SK-N-SH treated with all-trans-retinoic acid at 6 μM for 48 hours (cell line): ENCODE results near the gene ANO3.

Experiments used
- ARNTL ChIP-seq: fragments of 450-650 bp; formaldehyde crosslinking; IDR thresholded peaks from 2 replicates; pipeline ENCODE4 v1.5.0; 2020; ENCODE audit warnings: low read depth, mild to moderate bottlenecking, moderate library complexity, borderline replicate concordance
- BACH2 ChIP-seq: fragments of 250-450 bp; sonication (Bioruptor Pico); IDR thresholded peaks from 2 replicates; pipeline ENCODE4 v1.9.0; 2021; ENCODE audit warnings: mild to moderate bottlenecking, borderline replicate concordance
- PPARA ChIP-seq: fragments of 250-450 bp; sonication (Bioruptor Pico); IDR thresholded peaks from 2 replicates; pipeline ENCODE4 v1.5.0; 2020; ENCODE audit warnings: mild to moderate bottlenecking, borderline replicate concordance
- RARB ChIP-seq: fragments of 250-450 bp; sonication (Bioruptor Pico); IDR thresholded peaks from 2 replicates; pipeline ENCODE4 v1.8.0; 2021; ENCODE audit warnings: mild to moderate bottlenecking, moderate library complexity
- TCF4 ChIP-seq: fragments of 250-450 bp; sonication (Bioruptor Pico); IDR thresholded peaks from 2 replicates; pipeline ENCODE4 v1.8.0; 2021; ENCODE audit warnings: mild to moderate bottlenecking, moderate library complexity, borderline replicate concordance
- ZFP30 ChIP-seq: fragments of 450-650 bp; formaldehyde crosslinking; IDR thresholded peaks from 2 replicates; pipeline ENCODE4 v1.5.0; 2022; ENCODE audit warnings: mild to moderate bottlenecking, moderate library complexity
- TF ChIP-seq, protein P1 (sequence below): fragments of 250-450 bp; sonication (Bioruptor Pico); IDR thresholded peaks from 2 replicates; pipeline ENCODE4 v1.5.1; 2020; ENCODE audit warnings: low read depth, mild to moderate bottlenecking, moderate library complexity
- TF ChIP-seq, protein P2 (sequence below): fragments of 250-450 bp; sonication (Bioruptor Pico); IDR thresholded peaks from 2 replicates; pipeline ENCODE4 v1.5.1; 2021; ENCODE audit warnings: mild to moderate bottlenecking, moderate library complexity
- TF ChIP-seq, protein P3 (sequence below): fragments of 250-450 bp; sonication (Bioruptor Pico); IDR thresholded peaks from 2 replicates; pipeline ENCODE4 v1.5.0; 2020; ENCODE audit warnings: mild to moderate bottlenecking, moderate library complexity

DNA sequence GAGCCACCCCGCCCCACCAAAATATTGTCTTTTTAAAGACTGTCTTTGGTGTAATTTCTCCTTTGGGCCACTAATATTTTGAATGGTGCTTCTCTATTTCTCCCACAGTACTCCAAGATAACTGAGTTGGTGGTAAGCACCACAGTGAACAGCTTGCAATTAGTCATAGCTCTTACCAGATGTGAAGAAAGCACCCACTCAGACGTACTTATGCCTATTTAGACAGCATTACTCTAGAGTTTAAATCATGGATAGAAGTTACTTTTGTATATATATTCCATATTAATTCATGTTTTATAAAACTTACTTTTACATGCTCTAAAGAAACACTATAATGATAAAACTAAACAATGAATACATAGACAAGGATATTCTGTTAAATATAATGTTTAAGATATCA lies 12.7 kb downstream of the ANO3 start:
- TF ChIP-seq BACH2 (CRISPR knock-in tag) (no peak), RARB (no peak), ARNTL (CRISPR knock-in tag) (no peak), ZFP30 (CRISPR knock-in tag) (no peak), PPARA (no peak), TCF4 (CRISPR knock-in tag) (no peak)
- TF ChIP-seq, protein P1, sequence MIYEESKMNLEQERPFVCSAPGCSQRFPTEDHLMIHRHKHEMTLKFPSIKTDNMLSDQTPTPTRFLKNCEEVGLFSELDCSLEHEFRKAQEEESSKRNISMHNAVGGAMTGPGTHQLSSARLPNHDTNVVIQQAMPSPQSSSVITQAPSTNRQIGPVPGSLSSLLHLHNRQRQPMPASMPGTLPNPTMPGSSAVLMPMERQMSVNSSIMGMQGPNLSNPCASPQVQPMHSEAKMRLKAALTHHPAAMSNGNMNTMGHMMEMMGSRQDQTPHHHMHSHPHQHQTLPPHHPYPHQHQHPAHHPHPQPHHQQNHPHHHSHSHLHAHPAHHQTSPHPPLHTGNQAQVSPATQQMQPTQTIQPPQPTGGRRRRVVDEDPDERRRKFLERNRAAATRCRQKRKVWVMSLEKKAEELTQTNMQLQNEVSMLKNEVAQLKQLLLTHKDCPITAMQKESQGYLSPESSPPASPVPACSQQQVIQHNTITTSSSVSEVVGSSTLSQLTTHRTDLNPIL (CRISPR knock-in tag) = no peak
- TF ChIP-seq, protein P2, sequence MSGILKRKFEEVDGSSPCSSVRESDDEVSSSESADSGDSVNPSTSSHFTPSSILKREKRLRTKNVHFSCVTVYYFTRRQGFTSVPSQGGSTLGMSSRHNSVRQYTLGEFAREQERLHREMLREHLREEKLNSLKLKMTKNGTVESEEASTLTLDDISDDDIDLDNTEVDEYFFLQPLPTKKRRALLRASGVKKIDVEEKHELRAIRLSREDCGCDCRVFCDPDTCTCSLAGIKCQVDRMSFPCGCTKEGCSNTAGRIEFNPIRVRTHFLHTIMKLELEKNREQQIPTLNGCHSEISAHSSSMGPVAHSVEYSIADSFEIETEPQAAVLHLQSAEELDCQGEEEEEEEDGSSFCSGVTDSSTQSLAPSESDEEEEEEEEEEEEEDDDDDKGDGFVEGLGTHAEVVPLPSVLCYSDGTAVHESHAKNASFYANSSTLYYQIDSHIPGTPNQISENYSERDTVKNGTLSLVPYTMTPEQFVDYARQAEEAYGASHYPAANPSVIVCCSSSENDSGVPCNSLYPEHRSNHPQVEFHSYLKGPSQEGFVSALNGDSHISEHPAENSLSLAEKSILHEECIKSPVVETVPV (CRISPR knock-in tag) = no peak
- TF ChIP-seq, protein P3, sequence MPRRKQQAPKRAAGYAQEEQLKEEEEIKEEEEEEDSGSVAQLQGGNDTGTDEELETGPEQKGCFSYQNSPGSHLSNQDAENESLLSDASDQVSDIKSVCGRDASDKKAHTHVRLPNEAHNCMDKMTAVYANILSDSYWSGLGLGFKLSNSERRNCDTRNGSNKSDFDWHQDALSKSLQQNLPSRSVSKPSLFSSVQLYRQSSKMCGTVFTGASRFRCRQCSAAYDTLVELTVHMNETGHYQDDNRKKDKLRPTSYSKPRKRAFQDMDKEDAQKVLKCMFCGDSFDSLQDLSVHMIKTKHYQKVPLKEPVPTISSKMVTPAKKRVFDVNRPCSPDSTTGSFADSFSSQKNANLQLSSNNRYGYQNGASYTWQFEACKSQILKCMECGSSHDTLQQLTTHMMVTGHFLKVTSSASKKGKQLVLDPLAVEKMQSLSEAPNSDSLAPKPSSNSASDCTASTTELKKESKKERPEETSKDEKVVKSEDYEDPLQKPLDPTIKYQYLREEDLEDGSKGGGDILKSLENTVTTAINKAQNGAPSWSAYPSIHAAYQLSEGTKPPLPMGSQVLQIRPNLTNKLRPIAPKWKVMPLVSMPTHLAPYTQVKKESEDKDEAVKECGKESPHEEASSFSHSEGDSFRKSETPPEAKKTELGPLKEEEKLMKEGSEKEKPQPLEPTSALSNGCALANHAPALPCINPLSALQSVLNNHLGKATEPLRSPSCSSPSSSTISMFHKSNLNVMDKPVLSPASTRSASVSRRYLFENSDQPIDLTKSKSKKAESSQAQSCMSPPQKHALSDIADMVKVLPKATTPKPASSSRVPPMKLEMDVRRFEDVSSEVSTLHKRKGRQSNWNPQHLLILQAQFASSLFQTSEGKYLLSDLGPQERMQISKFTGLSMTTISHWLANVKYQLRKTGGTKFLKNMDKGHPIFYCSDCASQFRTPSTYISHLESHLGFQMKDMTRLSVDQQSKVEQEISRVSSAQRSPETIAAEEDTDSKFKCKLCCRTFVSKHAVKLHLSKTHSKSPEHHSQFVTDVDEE = no peak
